Activated T-cell treated with anti-CD3 and anti-CD28 coated beads, Interleukin-2, amount 50 U/mL, for 24 hours (primary cell): ENCODE data around the gene ZNF48.

Source experiments
- DNase-seq: peaks from one replicate; pipeline ENCODE4 v3.0.0-alpha.2; 2020
- H3K27ac Mint-ChIP-seq: 2 replicates; pipeline ENCODE4 v1.8.0; 2020; ENCODE audit warnings: mild to moderate bottlenecking, mixed read lengths
- H3K27me3 Mint-ChIP-seq: 2 replicates; pipeline ENCODE4 v1.8.0; 2020; ENCODE audit warnings: mixed read lengths
- H3K36me3 Mint-ChIP-seq: 2 replicates; pipeline ENCODE4 v1.8.0; 2020; ENCODE audit warnings: low read depth, mixed read lengths
- H3K4me1 Mint-ChIP-seq: 2 replicates; pipeline ENCODE4 v1.8.0; 2020; ENCODE audit warnings: low read depth, mixed read lengths
- H3K4me3 Mint-ChIP-seq: 2 replicates; pipeline ENCODE4 v1.8.0; 2020; ENCODE audit warnings: mild to moderate bottlenecking, moderate library complexity, mixed read lengths
- H3K9me3 Mint-ChIP-seq: 2 replicates; pipeline ENCODE4 v1.8.0; 2020; ENCODE audit warnings: mixed read lengths

The ZNF48 gene

GRCh38 chr16:30445408-30446202, 50.4 kb downstream of the ZNF48 start, which contains the start of gene SEPHS2:
Gene SEPHS2 (minus strand): TSS chr16:30445874. CDS start chr16:30445727, 147 bp downstream.
- Mint-ChIP-seq H3K4me3 (peak within 1 kb of the TSS; percentile 90), H3K27me3 (no peaks in the 10 kb centered on the region), H3K36me3 (peaks cover 33% of the 10 kb centered on the region), H3K4me1 (peaks cover 41% of the 10 kb centered on the region), H3K9me3 (peaks cover 2% of the 10 kb centered on the region), H3K27ac (peak within 1 kb of the TSS; percentile 95)
- peak; percentile 98 for DNase-seq

- Mint-ChIP-seq H3K4me1 (peaks cover 45% of the 10 kb centered on the region), H3K4me3 (peak overlapping the region; percentile 90), H3K36me3 (peaks cover 33% of the 10 kb centered on the region), H3K27me3 (no peaks in the 10 kb centered on the region), H3K27ac (peak overlapping the region; percentile 95), H3K9me3 (peaks cover 2% of the 10 kb centered on the region)
- DNase-seq: no peak
These were observed 51.0 kb downstream of the ZNF48 start for GRCh38 chr16:30446203-30446595.

GRCh38 chr16:30447512-30448226, 52.4 kb downstream of the ZNF48 start:
- Mint-ChIP-seq H3K27ac (no peak overlapping the region), H3K9me3 (peaks cover 2% of the 10 kb centered on the region), H3K36me3 (peaks cover 29% of the 10 kb centered on the region), H3K27me3 (no peaks in the 10 kb centered on the region), H3K4me1 (peaks cover 50% of the 10 kb centered on the region), H3K4me3 (no peak overlapping the region)
- DNase-seq: no peak

GRCh38 chr16:30449116-30449435, 53.9 kb downstream of the ZNF48 start:
- Mint-ChIP-seq H3K27me3 (no peaks in the 10 kb centered on the region), H3K4me3 (no peak overlapping the region), H3K4me1 (peaks cover 46% of the 10 kb centered on the region), H3K27ac (no peak overlapping the region), H3K9me3 (peaks cover 2% of the 10 kb centered on the region), H3K36me3 (peaks cover 17% of the 10 kb centered on the region)
- no peak for DNase-seq
